Endothelial cell of umbilical vein (primary cell): Measurements from ENCODE around the gene SNW1. TPM values are rescaled to one million over a fixed set of nuclear protein-coding genes. Genes with fewer than 3 reads are reported as not detected.

ENCODE experiments used
- BruUV-seq: library from RNA; stranded (reverse); fragments of 400-500 nt; replicated peaks from 2 replicates; lab custom pipeline; 2021; lab: Mats Ljungman, UMichigan
- CTCF ChIA-PET: fragments of 300-600, 350-600 bp; sonication (Branson Sonifier 250); formaldehyde crosslinking; loops from one replicate; lab custom pipeline; 2021; ENCODE audit warnings: antibody characterized with exemption, inconsistent platforms; lab: Charles Lee
- POLR2A ChIA-PET: fragments of 300-600, 350-600 bp; sonication (Branson Sonifier 250); formaldehyde crosslinking; loops from one replicate; lab custom pipeline; 2021; ENCODE audit warnings: antibody characterized with exemption, inconsistent platforms; lab: Charles Lee
- DNase-seq: peaks from one replicate; pipeline ENCODE4 v3.0.0-alpha.2; 2011; ENCODE audit warnings: low read depth, low spot score
- FAIRE-seq: peaks from 2 replicates; lab custom pipeline; 2011; peaks lifted over from hg19 to GRCh38; lab: Jason Lieb, UNC
- H2AFZ ChIP-seq: 2 replicates; pipeline ENCODE4 v1.6.0; 2012; ENCODE audit warnings: low read depth, low read length, control low read depth, inconsistent platforms
- H3K27ac ChIP-seq: 2 replicates; pipeline ENCODE4 v1.5.1; 2011; ENCODE audit warnings: low read depth, mild to moderate bottlenecking, control low read depth, low read length, moderate library complexity; ENCODE audit not compliant: insufficient read depth
- H3K27me3 ChIP-seq, 2 experiments: 2 replicates each; pipeline versions ENCODE4 v1.6.0 to v1.6.1; 2011; ENCODE audit warnings: low read length in 2 of 2, mixed read lengths in 1 of 2; ENCODE audit not compliant: control insufficient read depth in 2 of 2, insufficient read depth in 2 of 2
- H3K36me3 ChIP-seq, 2 experiments: 2 replicates in 1 of 2; 3 replicates in 1 of 2; pipeline ENCODE4 v1.5.1; 2011; ENCODE audit warnings: low read length in 2 of 2, mild to moderate bottlenecking in 1 of 2, moderate library complexity in 1 of 2; ENCODE audit not compliant: control insufficient read depth in 2 of 2, insufficient read depth in 2 of 2; ENCODE audit errors: extremely low read depth in 1 of 2
- H3K4me1 ChIP-seq: 3 replicates; pipeline ENCODE4 v1.5.1; 2011; ENCODE audit warnings: mild to moderate bottlenecking, low read length; ENCODE audit not compliant: control insufficient read depth, insufficient read depth; ENCODE audit errors: extremely low read depth
- H3K4me2 ChIP-seq: 2 replicates; pipeline ENCODE4 v1.6.1; 2011; ENCODE audit warnings: low read length, control low read depth, mixed read lengths; ENCODE audit not compliant: insufficient read depth
- H3K4me3 ChIP-seq, 3 experiments: fragments of 200-600 bp in 1 of 3; sonication (generic), shearing (Covaris generic) in 1 of 3; replicated peaks in 1 of 3; 2 replicates each; pipeline ENCODE4 v1.5.1; 2011 to 2016; ENCODE audit warnings: control low read depth in 3 of 3, low read length in 3 of 3, mild to moderate bottlenecking in 2 of 3, inconsistent platforms in 1 of 3, low read depth in 1 of 3, moderate library complexity in 1 of 3; ENCODE audit not compliant: insufficient read depth in 1 of 3
- H3K79me2 ChIP-seq: 2 replicates; pipeline ENCODE4 v1.6.0; 2012; ENCODE audit warnings: low read length, inconsistent platforms; ENCODE audit not compliant: control insufficient read depth, insufficient read depth
- H3K9ac ChIP-seq: replicated peaks from 2 replicates; pipeline ENCODE3; 2011; ENCODE audit warnings: low read length, control low read depth; ENCODE audit not compliant: insufficient read depth; ENCODE audit errors: extremely low read depth
- H3K9me1 ChIP-seq: replicated peaks from 3 replicates; pipeline ENCODE4 v1.6.0; 2011; ENCODE audit warnings: mild to moderate bottlenecking, low read length; ENCODE audit not compliant: control insufficient read depth, insufficient read depth; ENCODE audit errors: extremely low read depth
- H3K9me3 ChIP-seq: replicated peaks from 2 replicates; pipeline ENCODE4 v1.5.1; 2012; ENCODE audit warnings: low read length, inconsistent platforms; ENCODE audit not compliant: control insufficient read depth, insufficient read depth
- H4K20me1 ChIP-seq: replicated peaks from 2 replicates; pipeline ENCODE3; 2011; ENCODE audit warnings: mild to moderate bottlenecking, low read length; ENCODE audit not compliant: control insufficient read depth, insufficient read depth; ENCODE audit errors: extremely low read depth
- CTCF ChIP-seq, 2 donors: IDR thresholded peaks; 1 replicate in 1 of 2; 2 replicates in 1 of 2; pipeline ENCODE4 v1.5.1; 2011; ENCODE audit warnings: low read length in 2 of 2, mild to moderate bottlenecking in 2 of 2, moderate library complexity in 2 of 2, control low read depth in 1 of 2, inconsistent platforms in 1 of 2, low read depth in 1 of 2; ENCODE audit not compliant: insufficient read depth in 1 of 2; ENCODE audit errors: extremely low read depth in 1 of 2
- EZH2 ChIP-seq: IDR thresholded peaks from 2 replicates; pipeline ENCODE4 v1.6.1; 2012; ENCODE audit warnings: borderline replicate concordance, low read depth, mild to moderate bottlenecking, moderate library complexity, low read length, inconsistent platforms; ENCODE audit not compliant: severe bottlenecking
- FOS ChIP-seq: IDR thresholded peaks from 2 replicates; pipeline ENCODE4 v1.6.1; 2011; ENCODE audit warnings: mild to moderate bottlenecking, low read length, moderate library complexity, borderline replicate concordance; ENCODE audit not compliant: insufficient read depth
- GATA2 ChIP-seq: IDR thresholded peaks from 2 replicates; pipeline ENCODE4 v1.7.0; 2011; ENCODE audit warnings: low read depth, mild to moderate bottlenecking, moderate library complexity, mixed read lengths, low read length; ENCODE audit not compliant: insufficient read length, insufficient read depth
- JUN ChIP-seq: IDR thresholded peaks from 2 replicates; pipeline ENCODE4 v1.6.1; 2011; ENCODE audit warnings: borderline replicate concordance, low read depth; ENCODE audit not compliant: insufficient read length, insufficient read depth
- MAX ChIP-seq: IDR thresholded peaks from 2 replicates; pipeline ENCODE4 v1.6.1; 2011; ENCODE audit not compliant: insufficient read depth, insufficient read length
- MYC ChIP-seq: IDR thresholded peaks from one replicate; pipeline ENCODE4 v1.6.1; 2011; ENCODE audit warnings: mild to moderate bottlenecking, low read depth, low read length
- POLR2A ChIP-seq: IDR thresholded peaks from 2 replicates; pipeline ENCODE4 v1.6.1; 2012; ENCODE audit warnings: low read depth, mild to moderate bottlenecking, control low read depth, low read length
- POLR2AphosphoS5 ChIP-seq: IDR thresholded peaks from 2 replicates; pipeline ENCODE4 v1.6.1; 2012; ENCODE audit warnings: low read depth, mild to moderate bottlenecking, control low read depth, low read length, moderate library complexity; ENCODE audit not compliant: insufficient read depth
- dilution Hi-C: fragments of 300-500 bp; cut with MboI; formaldehyde crosslinking; loops from one replicate; pipeline ENCODE4 v1.15.0; 2019; ENCODE audit warnings: low sequenced_read_pairs; ENCODE audit not compliant: extremely low pct_ligation_motif_present
- intact Hi-C: fragments of 100-400 bp; cut with micrococcal nuclease; formaldehyde crosslinking; loops from one replicate; pipeline ENCODE4 v1.10.0; 2022
- polyA plus RNA-seq, 4 experiments: library from polyadenylated mRNA; depleted of rRNA in 3 of 4; stranded (reverse) in 3 of 4; unstranded in 1 of 4; fragments of >200 nt; gene quantifications; 2 replicates each; pipeline versions ENCODE4 v1.2.1 to v1.2.3, GENCODE V29; 2011 to 2012; ENCODE audit warnings: missing spikeins in 1 of 4
- total RNA-seq: library from RNA; stranded (reverse); gene quantifications from 2 replicates; pipeline ENCODE4 v1.2.3, GENCODE V29; 2021

The SNW1 gene
- total and polyA plus RNA-seq, 2 donors (not counting 3 experiments of a cell fraction or from before 2014, with no cell fraction given), result 14.3 to 104 TPM

- Histone ChIP-seq H3K9ac (no peak overlapping the region), H4K20me1 (no peaks in the 10 kb centered on the region), H3K9me1 (no peaks in the 10 kb centered on the region), H3K4me1 (peaks cover 21% of the 10 kb centered on the region), H3K27me3 (no peaks in the 10 kb centered on the region), H3K27ac (no peak overlapping the region), H2AFZ (no peak overlapping the region), H3K79me2 (peaks cover 59% of the 10 kb centered on the region), H3K4me2 (peak overlapping the region; percentile 76), H3K9me3 (no peaks in the 10 kb centered on the region), H3K36me3 (peaks cover 15 to 16% of the 10 kb centered on the region in 2 experiments), H3K4me3 (peak overlapping the region in 2 of 3 experiments; percentile 4 to 98)
- BruUV-seq, result no TSS peak
- DNase-seq (no peak), FAIRE-seq (no peak)
- ChIA-PET POLR2A (no interaction called here), CTCF (no interaction called here)
- dilution Hi-C loops (no loop called here), intact Hi-C loops (loop anchor here (2.0 to 10.0 kb wide), 2 partner anchors 51 to 155 kb away; partner anchors contain the start of gene SNW1)
- TF ChIP-seq MYC (no peak), POLR2A (no peak), FOS (no peak), CTCF (IDR thresholded peaks at IDR 0.05; ENCODE audit: extremely low read depth in 1 of 2, insufficient read depth in 1 of 2, low read depth in 1 of 2, low read length in 2 of 2) (no peak), POLR2AphosphoS5 (no peak), EZH2 (no peak), GATA2 (no peak), JUN (no peak), MAX (no peak)
Observed at GRCh38 chr14:77709412-77709811, 51.5 kb downstream of the SNW1 start.
